Measurements from ENCODE around the gene PARP8.
"Not testable (repeated sequence)": the region's sequence is repeated elsewhere in the genome, so short reads cannot be mapped to it uniquely, and the experiment has no call there.

PARP8 gene

GRCh38 chr5:50798002-50798401 lies 131.6 kb downstream of the PARP8 start:
- no peak for DNase-seq (ENCODE audit: low read depth)
- TF ChIP-seq CTCF (IDR thresholded peaks at IDR 0.05; ENCODE audit: low read depth, low read length, missing control alignments) = no peak
- no peak overlapping the region for H3K4me3 ChIP-seq (ENCODE audit: low read depth, low read length)

DNA sequence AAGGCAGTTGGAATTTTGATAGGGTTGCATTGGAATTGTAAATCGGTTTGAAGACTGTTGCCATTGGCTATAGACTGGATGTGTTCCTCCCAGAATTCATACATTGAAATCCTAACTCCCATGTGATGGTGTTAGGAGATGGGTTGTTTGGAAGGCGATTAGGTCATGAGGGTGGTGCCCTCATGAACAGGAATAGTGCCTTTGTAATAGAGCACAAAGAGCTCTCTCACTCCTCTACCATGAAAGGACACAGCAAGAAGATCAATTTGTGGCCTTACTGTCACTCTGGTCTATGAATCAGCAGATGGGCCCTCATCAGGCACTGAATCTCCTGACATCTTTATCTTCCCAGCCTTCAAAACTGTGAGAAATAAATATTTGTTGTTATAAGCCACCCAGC lies 133.2 kb downstream of the PARP8 start:
- no peak for DNase-seq (ENCODE audit: low read depth)
- H3K4me3 ChIP-seq (ENCODE audit: low read depth, low read length) = no peak overlapping the region
- TF ChIP-seq CTCF (IDR thresholded peaks at IDR 0.05; ENCODE audit: low read depth, low read length, missing control alignments) = no peak

GRCh38 chr5:50800410-50800809 lies 134.0 kb downstream of the PARP8 start:
- DNase-seq (ENCODE audit: low read depth) = no peak
- TF ChIP-seq CTCF (IDR thresholded peaks at IDR 0.05; ENCODE audit: low read depth, low read length, missing control alignments) = no peak
- H3K4me3 ChIP-seq (ENCODE audit: low read depth, low read length) = no peak overlapping the region

GRCh38 chr5:50807661-50808060 lies 141.2 kb downstream of the PARP8 start:
- TF ChIP-seq CTCF (IDR thresholded peaks at IDR 0.05; ENCODE audit: low read depth, low read length, missing control alignments) = no peak
- no peak overlapping the region for H3K4me3 ChIP-seq (ENCODE audit: low read depth, low read length)
- DNase-seq (ENCODE audit: low read depth) = no peak

DNA sequence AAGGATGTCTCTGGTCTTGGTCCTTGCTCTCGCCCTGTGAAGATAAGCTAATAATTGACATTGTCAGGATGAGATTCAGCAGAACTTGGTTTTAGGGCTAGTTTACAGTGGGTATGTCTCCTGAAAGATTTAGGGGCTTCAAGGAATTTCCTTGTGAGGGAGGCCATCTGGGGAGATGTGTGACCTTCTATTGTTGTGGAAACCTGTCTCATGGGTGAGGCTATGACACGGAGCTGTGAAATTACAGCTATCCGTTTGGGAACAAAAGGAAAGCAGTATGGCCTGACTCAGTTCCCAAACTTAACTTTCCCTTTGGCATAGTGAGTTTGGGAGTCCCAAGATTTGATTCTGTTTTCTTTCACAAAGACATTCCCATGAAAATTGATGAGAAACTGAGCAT lies 142.0 kb downstream of the PARP8 start:
- H3K4me3 ChIP-seq (ENCODE audit: low read depth, low read length) = no peak overlapping the region
- no peak for TF ChIP-seq CTCF (IDR thresholded peaks at IDR 0.05; ENCODE audit: low read depth, low read length, missing control alignments)
- no peak for DNase-seq (ENCODE audit: low read depth)

DNA sequence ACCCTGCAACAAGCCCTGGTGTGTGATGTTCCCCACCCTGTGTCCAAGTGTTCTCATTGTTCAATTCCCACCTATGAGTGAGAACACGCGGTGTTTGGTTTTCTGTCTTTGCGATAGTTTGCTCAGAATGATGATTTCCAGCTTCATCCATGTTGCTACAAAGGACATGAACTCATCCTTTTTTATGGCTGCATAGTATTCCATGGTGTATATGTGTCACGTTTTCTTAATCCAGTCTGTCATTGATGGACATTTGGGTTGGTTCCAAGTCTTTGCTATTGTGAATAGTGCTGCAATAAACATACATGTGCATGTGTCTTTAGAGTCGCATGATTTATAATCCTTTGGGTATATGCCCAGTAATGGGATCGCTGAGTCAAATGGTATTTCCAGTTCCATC lies 145.3 kb downstream of the PARP8 start:
- not testable (repeated sequence) for DNase-seq (ENCODE audit: low read depth); H3K4me3 ChIP-seq (ENCODE audit: low read depth, low read length)

GRCh38 chr5:50813691-50814090 lies 147.3 kb downstream of the PARP8 start:
- H3K4me3 ChIP-seq (ENCODE audit: low read depth, low read length) = no peak overlapping the region
- TF ChIP-seq CTCF (IDR thresholded peaks at IDR 0.05; ENCODE audit: low read depth, low read length, missing control alignments) = no peak

DNA sequence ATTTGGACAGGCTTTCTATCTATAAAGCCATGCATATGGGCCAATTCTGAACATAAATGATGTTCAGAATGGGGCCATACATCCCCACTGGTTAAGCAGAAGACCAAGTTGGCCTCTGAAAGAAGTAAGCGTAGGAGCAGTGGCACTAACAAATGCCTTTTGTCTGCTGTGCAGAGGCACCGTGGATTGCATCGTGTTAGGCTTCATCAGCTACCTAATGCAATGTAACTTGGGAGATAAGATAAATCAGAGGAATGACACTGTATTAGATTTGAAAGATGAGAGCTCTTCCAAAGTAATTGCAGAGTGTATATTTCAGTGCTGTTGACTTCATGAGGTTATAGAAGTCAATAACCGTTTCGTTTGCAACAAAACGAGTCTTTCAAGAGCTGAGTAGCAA lies 148.1 kb downstream of the PARP8 start:
- TF ChIP-seq CTCF (IDR thresholded peaks at IDR 0.05; ENCODE audit: low read depth, low read length, missing control alignments) = no peak
- no peak for DNase-seq (ENCODE audit: low read depth)
- H3K4me3 ChIP-seq (ENCODE audit: low read depth, low read length) = no peak overlapping the region

More at GRCh38 chr5:50813691-50814090, 147.3 kb downstream of the PARP8 start:
- DNase-seq (ENCODE audit: low read depth) = no peak

All from GM12864 (cell line).